HFF-Myc (cell line): ENCODE results near the gene RNF151.

Source experiments
- DNase-seq: peaks from one replicate; pipeline ENCODE4 v3.0.0-alpha.2; 2011; ENCODE audit warnings: low read depth; ENCODE audit errors: extremely low read depth
- H3K4me3 ChIP-seq: replicated peaks from 2 replicates; pipeline ENCODE4 v1.5.1; 2011; ENCODE audit warnings: low read depth, mild to moderate bottlenecking, control low read depth, low read length
- TF ChIP-seq, protein P1 (sequence below): IDR thresholded peaks from 2 replicates; pipeline ENCODE4 v1.5.1; 2012; ENCODE audit warnings: mild to moderate bottlenecking, low read depth, low read length, control low read depth; ENCODE audit errors: missing control alignments

RNF151 gene

GRCh38 chr16:1982013-1982433, 15.4 kb downstream of the RNF151 start:
- TF ChIP-seq, protein P1, sequence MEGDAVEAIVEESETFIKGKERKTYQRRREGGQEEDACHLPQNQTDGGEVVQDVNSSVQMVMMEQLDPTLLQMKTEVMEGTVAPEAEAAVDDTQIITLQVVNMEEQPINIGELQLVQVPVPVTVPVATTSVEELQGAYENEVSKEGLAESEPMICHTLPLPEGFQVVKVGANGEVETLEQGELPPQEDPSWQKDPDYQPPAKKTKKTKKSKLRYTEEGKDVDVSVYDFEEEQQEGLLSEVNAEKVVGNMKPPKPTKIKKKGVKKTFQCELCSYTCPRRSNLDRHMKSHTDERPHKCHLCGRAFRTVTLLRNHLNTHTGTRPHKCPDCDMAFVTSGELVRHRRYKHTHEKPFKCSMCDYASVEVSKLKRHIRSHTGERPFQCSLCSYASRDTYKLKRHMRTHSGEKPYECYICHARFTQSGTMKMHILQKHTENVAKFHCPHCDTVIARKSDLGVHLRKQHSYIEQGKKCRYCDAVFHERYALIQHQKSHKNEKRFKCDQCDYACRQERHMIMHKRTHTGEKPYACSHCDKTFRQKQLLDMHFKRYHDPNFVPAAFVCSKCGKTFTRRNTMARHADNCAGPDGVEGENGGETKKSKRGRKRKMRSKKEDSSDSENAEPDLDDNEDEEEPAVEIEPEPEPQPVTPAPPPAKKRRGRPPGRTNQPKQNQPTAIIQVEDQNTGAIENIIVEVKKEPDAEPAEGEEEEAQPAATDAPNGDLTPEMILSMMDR, result no peak
- no peak overlapping the region for H3K4me3 ChIP-seq
- DNase-seq, result no peak

DNA sequence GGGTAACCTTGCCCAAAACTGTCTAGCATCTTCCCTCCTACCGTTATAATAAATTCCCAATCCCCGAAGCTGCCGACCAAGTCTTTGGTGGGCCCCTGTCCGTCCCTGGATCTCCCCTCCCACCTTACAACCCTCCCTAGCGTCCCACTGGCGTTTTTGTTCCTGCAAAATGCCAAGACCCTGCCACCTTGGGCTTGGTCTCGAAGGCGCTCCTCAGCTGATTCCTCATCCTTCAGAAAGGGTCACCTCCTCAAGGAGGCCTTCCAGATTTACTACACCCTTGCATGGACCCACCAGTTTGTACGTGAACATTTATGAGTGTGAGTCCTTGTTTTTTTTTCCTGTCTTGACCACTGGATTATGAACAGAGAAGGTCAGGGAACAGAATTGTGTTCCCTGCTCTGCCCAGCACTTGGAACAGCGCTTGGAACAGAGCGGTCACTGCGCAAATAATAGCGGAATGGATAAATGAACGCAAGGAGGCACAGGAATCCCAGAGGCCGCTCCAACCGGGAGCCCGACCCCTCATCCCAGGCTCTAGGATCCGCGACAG, 16.4 kb downstream of the RNF151 start:
- TF ChIP-seq, protein P1, result no peak
- DNase-seq, result no peak
- H3K4me3 ChIP-seq, result peak overlapping the region; percentile 70

DNA sequence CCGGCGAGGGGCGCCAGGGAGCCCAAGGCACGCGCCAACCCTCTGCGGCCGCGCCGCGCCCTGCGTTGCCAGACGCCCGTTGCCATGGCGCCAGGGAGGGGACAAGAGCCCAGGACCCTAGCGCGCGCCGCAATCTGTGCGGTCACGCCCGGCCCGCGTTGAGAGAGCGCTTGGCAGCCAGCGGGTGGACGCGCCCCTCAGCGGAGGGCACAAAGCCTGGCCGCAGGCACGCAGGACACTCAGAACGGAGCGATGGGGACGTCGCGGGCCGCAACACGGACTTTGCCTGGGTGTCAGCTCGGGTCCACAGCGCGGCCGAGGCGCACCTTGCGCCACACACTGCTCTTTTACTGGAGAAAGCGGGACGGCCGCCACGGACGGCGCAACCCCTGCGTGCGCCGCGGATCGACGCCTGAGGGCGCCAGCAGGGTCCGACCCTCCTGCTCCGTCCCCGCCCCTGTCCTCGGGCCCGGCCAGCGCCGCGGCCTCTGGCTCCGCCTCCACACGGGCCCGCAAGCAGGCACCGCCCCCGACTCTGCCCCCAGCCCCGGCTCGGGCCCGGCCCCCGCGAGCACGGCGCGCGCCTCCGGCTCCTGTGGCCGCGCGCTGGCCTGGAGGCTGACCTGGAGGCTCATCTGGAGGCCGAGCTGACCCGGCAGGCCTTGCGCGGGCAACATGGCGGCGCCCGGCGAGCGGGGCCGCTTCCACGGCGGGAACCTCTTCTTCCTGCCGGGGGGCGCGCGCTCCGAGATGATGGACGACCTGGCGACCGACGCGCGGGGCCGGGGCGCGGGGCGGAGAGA, 17.1 kb downstream of the RNF151 start, which contains the start of gene GFER:
Gene GFER, plus strand, starts transcription at position 650 of the 803 bp plus-strand sequence. Its CDS starts 26 bp downstream, at position 676.
- H3K4me3 ChIP-seq, result peak within 1 kb of the TSS; percentile 70
- TF ChIP-seq, protein P1, result no peak
- DNase-seq, result peak; percentile 59

DNA sequence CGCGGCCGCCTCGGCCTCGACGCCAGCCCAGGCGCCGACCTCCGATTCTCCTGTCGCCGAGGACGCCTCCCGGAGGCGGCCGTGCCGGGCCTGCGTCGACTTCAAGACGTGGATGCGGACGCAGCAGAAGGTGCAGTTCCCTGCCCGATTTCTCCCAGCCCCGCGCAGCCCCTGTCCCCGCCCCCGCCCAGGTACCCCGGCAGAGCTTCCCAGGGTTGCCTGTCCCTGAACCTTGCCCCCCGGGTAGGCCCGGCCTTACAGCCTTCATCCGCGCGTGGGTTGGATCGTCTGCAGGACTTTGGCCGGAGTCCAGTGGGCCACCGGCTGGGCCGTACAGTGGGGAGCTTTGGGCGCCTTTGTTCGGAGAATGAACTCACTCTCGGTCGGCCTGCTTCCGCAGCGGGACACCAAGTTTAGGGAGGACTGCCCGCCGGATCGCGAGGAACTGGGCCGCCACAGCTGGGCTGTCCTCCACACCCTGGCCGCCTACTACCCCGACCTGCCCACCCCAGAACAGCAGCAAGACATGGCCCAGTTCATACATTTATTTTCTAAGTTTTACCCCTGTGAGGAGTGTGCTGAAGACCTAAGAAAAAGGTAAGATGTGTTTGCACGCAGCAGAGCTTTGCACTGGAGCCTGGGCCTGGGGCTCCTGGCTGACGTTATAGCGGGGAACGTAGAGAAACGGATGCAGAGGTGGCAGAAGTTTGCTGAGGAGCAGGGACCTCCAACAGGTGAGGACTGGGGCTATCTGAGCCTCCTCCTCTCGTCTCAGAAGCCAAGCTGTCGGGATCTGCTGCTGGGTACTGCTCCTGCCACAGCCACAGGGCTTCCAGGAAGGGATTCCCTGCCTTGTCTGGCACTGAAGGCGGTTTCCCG, 17.9 kb downstream of the RNF151 start:
- TF ChIP-seq, protein P1, result no peak

DNA sequence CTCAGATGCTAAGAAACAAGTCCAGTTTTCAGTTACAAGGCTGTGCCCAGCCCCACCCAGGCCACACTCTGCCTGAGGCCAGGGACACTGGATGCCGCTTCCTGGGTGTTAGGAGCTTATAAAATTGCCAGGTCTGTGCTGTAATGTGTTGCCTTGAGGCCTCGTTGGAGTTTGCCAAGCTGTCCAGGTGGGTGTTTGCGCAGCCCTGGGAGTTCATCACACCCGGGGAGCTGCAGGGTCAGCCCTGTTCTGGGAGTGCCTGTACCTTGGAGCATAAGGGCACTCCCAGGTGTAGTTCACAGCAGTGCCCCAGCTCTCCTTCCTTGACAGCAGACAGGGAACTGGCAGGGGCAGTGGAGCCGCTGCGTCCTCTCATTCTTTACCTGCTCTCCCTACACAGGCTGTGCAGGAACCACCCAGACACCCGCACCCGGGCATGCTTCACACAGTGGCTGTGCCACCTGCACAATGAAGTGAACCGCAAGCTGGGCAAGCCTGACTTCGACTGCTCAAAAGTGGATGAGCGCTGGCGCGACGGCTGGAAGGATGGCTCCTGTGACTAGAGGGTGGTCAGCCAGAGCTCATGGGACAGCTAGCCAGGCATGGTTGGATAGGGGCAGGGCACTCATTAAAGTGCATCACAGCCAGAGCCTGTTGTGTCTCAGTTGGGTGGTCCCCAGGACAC, 19.0 kb downstream of the RNF151 start:
- TF ChIP-seq, protein P1, result no peak
- H3K4me3 ChIP-seq, result peak overlapping the region; percentile 70
- DNase-seq, result no peak

More for the DNA sequence above, 17.9 kb downstream of the RNF151 start:
- H3K4me3 ChIP-seq, result peak overlapping the region; percentile 70
- no peak for DNase-seq

- no peak for DNase-seq
- no peak overlapping the region for H3K4me3 ChIP-seq
- TF ChIP-seq, protein P1, result no peak
Measured at GRCh38 chr16:1987198-1987597, 20.5 kb downstream of the RNF151 start.
